ENCODE data around the gene LYPD5. TPM values are rescaled to one million over a fixed set of nuclear protein-coding genes. Genes with fewer than 3 reads are reported as not detected.
A peak's percentile ranks its signal among the peaks of the same experiment; 100 is the strongest.

The LYPD5 gene
- total RNA-seq, 1 experiment from 2014 or later = 0.46 TPM

DNA sequence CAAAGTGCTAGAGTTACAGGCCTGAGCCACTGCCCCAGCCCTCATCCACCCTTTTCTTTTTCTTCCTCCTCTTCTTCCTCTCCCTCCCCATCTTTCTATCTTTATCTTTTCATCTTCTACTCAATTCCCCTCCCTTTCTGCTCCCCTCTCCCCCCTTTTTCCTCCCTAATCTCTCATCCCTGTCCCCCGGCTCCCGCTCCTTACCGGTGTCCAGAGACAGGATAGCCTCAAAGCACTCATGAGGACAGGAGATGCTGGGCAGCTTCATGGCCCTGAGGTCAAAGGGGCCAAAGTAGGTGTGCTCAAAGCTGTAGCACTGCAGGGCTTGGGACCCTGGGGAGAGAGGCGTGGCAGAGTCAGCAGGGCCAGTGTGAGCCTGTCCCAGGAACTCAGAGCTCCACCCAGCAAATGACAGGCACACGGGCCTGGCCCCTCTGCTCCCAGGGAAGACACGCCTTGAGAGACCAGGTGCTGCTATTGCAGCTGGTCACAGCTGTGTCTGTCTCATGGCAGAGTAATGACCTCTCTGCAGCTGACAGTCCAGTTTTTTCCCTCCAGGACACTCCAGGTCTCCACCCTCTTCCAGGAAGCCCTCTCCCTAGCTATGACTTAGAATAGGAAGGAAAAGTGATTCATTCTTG lies 2.6 kb downstream of the LYPD5 start:
- no peak for TF ChIP-seq SMAD3 (CRISPR knock-in tag; IDR thresholded peaks at IDR 0.05; ENCODE audit: borderline replicate concordance)
- TF ChIP-seq, protein P1, sequence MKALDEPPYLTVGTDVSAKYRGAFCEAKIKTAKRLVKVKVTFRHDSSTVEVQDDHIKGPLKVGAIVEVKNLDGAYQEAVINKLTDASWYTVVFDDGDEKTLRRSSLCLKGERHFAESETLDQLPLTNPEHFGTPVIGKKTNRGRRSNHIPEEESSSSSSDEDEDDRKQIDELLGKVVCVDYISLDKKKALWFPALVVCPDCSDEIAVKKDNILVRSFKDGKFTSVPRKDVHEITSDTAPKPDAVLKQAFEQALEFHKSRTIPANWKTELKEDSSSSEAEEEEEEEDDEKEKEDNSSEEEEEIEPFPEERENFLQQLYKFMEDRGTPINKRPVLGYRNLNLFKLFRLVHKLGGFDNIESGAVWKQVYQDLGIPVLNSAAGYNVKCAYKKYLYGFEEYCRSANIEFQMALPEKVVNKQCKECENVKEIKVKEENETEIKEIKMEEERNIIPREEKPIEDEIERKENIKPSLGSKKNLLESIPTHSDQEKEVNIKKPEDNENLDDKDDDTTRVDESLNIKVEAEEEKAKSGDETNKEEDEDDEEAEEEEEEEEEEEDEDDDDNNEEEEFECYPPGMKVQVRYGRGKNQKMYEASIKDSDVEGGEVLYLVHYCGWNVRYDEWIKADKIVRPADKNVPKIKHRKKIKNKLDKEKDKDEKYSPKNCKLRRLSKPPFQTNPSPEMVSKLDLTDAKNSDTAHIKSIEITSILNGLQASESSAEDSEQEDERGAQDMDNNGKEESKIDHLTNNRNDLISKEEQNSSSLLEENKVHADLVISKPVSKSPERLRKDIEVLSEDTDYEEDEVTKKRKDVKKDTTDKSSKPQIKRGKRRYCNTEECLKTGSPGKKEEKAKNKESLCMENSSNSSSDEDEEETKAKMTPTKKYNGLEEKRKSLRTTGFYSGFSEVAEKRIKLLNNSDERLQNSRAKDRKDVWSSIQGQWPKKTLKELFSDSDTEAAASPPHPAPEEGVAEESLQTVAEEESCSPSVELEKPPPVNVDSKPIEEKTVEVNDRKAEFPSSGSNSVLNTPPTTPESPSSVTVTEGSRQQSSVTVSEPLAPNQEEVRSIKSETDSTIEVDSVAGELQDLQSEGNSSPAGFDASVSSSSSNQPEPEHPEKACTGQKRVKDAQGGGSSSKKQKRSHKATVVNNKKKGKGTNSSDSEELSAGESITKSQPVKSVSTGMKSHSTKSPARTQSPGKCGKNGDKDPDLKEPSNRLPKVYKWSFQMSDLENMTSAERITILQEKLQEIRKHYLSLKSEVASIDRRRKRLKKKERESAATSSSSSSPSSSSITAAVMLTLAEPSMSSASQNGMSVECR (CRISPR knock-in tag; IDR thresholded peaks at IDR 0.05; ENCODE audit: borderline replicate concordance) = no peak
- TF ChIP-seq ZNF416 (CRISPR knock-in tag; IDR thresholded peaks at IDR 0.05) = no peak
- TF ChIP-seq, protein P2, sequence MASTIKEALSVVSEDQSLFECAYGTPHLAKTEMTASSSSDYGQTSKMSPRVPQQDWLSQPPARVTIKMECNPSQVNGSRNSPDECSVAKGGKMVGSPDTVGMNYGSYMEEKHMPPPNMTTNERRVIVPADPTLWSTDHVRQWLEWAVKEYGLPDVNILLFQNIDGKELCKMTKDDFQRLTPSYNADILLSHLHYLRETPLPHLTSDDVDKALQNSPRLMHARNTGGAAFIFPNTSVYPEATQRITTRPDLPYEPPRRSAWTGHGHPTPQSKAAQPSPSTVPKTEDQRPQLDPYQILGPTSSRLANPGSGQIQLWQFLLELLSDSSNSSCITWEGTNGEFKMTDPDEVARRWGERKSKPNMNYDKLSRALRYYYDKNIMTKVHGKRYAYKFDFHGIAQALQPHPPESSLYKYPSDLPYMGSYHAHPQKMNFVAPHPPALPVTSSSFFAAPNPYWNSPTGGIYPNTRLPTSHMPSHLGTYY (CRISPR knock-in tag; IDR thresholded peaks at IDR 0.05) = no peak
- no peak for TF ChIP-seq IRF2 (CRISPR knock-in tag; IDR thresholded peaks at IDR 0.05; ENCODE audit: borderline replicate concordance, low read depth)
- no peak for TF ChIP-seq NFYB (CRISPR knock-in tag; conservative IDR thresholded peaks at IDR 0.05; ENCODE audit: low read depth)
- TF ChIP-seq, protein P3, sequence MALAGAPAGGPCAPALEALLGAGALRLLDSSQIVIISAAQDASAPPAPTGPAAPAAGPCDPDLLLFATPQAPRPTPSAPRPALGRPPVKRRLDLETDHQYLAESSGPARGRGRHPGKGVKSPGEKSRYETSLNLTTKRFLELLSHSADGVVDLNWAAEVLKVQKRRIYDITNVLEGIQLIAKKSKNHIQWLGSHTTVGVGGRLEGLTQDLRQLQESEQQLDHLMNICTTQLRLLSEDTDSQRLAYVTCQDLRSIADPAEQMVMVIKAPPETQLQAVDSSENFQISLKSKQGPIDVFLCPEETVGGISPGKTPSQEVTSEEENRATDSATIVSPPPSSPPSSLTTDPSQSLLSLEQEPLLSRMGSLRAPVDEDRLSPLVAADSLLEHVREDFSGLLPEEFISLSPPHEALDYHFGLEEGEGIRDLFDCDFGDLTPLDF (CRISPR knock-in tag; IDR thresholded peaks at IDR 0.05) = no peak
- no peak for TF ChIP-seq ETV6 (CRISPR knock-in tag; IDR thresholded peaks at IDR 0.05)
- no peak for TF ChIP-seq OVOL2 (CRISPR knock-in tag; IDR thresholded peaks at IDR 0.05; ENCODE audit: borderline replicate concordance)
- ATAC-seq (peak; percentile 13; the same call in 1 of the 2 replicates), DNase-seq (ENCODE audit: low spot score) (no peak)
- Mint-ChIP-seq H3K4me3 (peak overlapping the region; percentile 80), H3K27me3 (ENCODE audit: low read depth) (peaks cover 79% of the 10 kb centered on the region), H3K4me1 (peaks cover 9% of the 10 kb centered on the region), H3K9me3 (peaks cover 4% of the 10 kb centered on the region; the same call in 1 of the 2 replicates), H3K36me3 (no peaks in the 10 kb centered on the region), H3K27ac (no peak overlapping the region; the same call in 1 of the 2 replicates)
- ChIA-PET POLR2A (no interaction called here), CTCF (interaction anchor here (0.5 to 1.7 kb wide), 8 partner anchors 10 to 131 kb away, joined by 3 to 6 read pairs (median 4); no protein-coding TSS in a partner anchor)

DNA sequence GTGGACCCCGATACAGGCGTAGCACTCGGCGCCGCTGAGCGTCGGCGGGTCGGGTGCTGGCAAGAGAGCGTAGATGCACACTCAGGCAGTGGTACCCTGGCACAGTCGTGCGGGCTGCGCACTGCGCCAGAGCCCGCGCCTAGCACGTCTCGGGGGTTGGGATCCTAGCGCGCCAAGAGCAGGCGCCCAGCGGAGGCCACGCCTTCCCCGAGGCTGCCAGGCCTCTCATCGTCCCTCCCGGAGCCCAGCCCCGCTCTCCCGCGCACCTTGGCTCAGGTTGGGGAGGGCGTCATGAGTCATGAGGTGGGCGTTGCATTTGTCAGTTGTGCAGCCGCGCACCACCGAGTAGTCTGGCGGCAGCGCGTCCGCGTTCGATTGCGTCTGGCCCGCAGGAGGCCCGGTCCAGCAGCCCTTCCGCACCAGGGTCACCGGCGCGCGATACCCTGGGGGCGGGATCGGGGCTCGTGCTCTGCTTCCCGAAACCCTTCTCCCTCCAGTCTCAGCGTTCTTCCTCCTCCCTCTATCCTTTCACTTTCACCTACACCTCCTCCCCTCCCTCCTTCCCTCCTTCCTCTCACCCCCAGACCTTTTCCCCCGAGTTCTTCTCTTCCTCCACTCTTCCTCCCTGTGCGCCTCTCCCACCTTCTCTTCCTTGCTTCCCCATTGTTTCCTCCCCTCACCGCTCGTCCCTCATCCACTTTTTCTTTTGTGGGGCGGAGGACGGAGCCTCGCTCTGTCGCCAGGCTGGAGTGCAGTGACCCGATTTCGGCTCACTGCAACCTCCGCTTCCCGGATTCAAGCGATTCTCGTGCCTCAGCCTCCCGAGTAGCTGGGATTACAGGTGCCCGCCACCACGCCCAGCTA lies 3.5 kb downstream of the LYPD5 start:
- peaks cover 5% of the 10 kb centered on the region; the same call in 1 of the 2 replicates for H3K4me1 Mint-ChIP-seq
- H3K9me3 Mint-ChIP-seq = peaks cover 4% of the 10 kb centered on the region; the same call in 1 of the 2 replicates
- no peaks in the 10 kb centered on the region for H3K36me3 Mint-ChIP-seq
- CTCF ChIA-PET = interaction anchor here (0.5 to 1.7 kb wide), 6 partner anchors 11 to 130 kb away, joined by 3 to 6 read pairs (median 5); no protein-coding TSS in a partner anchor
- H3K27ac Mint-ChIP-seq = no peak overlapping the region
- ATAC-seq = peak; percentile 92
- DNase-seq (ENCODE audit: low spot score) = peak; percentile 78
- POLR2A ChIA-PET = no interaction called here
- peaks cover 82% of the 10 kb centered on the region for H3K27me3 Mint-ChIP-seq (ENCODE audit: low read depth)
- H3K4me3 Mint-ChIP-seq = peak overlapping the region; percentile 80
- TF ChIP-seq NFE2L1 (CRISPR knock-in tag; IDR thresholded peaks at IDR 0.05) (peak; percentile 56; the same call in 1 of the 2 replicates), ATF1 (CRISPR knock-in tag; IDR thresholded peaks at IDR 0.05) (no peak), TEAD4 (CRISPR knock-in tag; IDR thresholded peaks at IDR 0.05) (no peak), MXD4 (CRISPR knock-in tag; IDR thresholded peaks at IDR 0.05; ENCODE audit: borderline replicate concordance) (no peak), SP1 (CRISPR knock-in tag; conservative IDR thresholded peaks at IDR 0.05) (peak; percentile 62; the same call in 1 of the 2 replicates), ETV6 (CRISPR knock-in tag; IDR thresholded peaks at IDR 0.05) (peak; percentile 55; the same call in 1 of the 2 replicates), FOXK1 (CRISPR knock-in tag; IDR thresholded peaks at IDR 0.05) (no peak; the same call in 1 of the 2 replicates)
- TF ChIP-seq, protein P4, sequence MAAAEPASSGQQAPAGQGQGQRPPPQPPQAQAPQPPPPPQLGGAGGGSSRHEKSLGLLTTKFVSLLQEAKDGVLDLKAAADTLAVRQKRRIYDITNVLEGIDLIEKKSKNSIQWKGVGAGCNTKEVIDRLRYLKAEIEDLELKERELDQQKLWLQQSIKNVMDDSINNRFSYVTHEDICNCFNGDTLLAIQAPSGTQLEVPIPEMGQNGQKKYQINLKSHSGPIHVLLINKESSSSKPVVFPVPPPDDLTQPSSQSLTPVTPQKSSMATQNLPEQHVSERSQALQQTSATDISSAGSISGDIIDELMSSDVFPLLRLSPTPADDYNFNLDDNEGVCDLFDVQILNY (CRISPR knock-in tag; IDR thresholded peaks at IDR 0.05) = peak; percentile 77; the same call in 1 of the 2 replicates
- TF ChIP-seq, protein P1 (CRISPR knock-in tag; IDR thresholded peaks at IDR 0.05; ENCODE audit: borderline replicate concordance) = 0 out of 2 replicates have a peak, but pooled peaks have one; percentile 26
- TF ChIP-seq, protein P5, sequence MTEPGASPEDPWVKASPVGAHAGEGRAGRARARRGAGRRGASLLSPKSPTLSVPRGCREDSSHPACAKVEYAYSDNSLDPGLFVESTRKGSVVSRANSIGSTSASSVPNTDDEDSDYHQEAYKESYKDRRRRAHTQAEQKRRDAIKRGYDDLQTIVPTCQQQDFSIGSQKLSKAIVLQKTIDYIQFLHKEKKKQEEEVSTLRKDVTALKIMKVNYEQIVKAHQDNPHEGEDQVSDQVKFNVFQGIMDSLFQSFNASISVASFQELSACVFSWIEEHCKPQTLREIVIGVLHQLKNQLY (CRISPR knock-in tag; IDR thresholded peaks at IDR 0.05) = no peak

All from WTC11 (cell line).